ENCODE results near the gene RGS21.

DNA sequence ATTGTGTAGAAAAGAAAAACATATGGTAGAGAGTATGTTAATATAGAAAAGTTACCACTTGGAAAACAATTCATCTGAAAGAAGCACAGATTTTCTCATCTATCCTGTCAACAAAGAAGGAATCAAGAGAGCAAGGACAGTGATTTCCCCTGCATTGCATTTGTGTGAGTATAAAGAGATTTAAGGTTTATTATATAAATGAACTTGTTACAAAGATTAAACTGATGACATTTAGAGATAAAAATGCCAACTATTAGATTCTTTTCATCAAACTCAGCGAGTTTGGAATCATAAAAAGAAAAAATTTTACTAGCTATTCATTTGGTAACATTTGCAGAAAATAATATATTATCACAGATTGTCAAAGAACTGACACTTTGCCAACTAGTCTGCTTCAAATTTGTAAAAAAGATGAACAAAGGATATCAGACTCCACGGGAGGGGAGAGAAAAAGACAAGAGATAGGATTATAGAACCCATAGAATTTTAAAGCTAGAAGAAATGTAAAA is at the start of gene RGS21:
- TF ChIP-seq, protein P1, sequence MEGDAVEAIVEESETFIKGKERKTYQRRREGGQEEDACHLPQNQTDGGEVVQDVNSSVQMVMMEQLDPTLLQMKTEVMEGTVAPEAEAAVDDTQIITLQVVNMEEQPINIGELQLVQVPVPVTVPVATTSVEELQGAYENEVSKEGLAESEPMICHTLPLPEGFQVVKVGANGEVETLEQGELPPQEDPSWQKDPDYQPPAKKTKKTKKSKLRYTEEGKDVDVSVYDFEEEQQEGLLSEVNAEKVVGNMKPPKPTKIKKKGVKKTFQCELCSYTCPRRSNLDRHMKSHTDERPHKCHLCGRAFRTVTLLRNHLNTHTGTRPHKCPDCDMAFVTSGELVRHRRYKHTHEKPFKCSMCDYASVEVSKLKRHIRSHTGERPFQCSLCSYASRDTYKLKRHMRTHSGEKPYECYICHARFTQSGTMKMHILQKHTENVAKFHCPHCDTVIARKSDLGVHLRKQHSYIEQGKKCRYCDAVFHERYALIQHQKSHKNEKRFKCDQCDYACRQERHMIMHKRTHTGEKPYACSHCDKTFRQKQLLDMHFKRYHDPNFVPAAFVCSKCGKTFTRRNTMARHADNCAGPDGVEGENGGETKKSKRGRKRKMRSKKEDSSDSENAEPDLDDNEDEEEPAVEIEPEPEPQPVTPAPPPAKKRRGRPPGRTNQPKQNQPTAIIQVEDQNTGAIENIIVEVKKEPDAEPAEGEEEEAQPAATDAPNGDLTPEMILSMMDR (IDR thresholded peaks at IDR 0.05) = no peak
- TF ChIP-seq EZH2phosphoT487 (IDR thresholded peaks at IDR 0.05) = no peak

Measured in neural progenitor cell (in vitro differentiated cells).